Colonic mucosa (tissue), 4 donors: ENCODE data around the gene RASGRP3. TPM values are rescaled to one million over a fixed set of nuclear protein-coding genes. Genes with fewer than 3 reads are reported as not detected.

Experiments used
- DNase-seq: peaks from one replicate; pipeline ENCODE4 v3.0.0-alpha.2; 2020
- H3K27ac ChIP-seq: fragments of 200-600 bp; one replicate; pipeline ENCODE4 v1.8.0; 2021
- H3K27me3 ChIP-seq: fragments of 200-600 bp; one replicate; pipeline ENCODE4 v1.8.0; 2021
- H3K36me3 ChIP-seq: fragments of 200-600 bp; one replicate; pipeline ENCODE4 v1.8.0; 2021
- H3K4me1 ChIP-seq: fragments of 200-600 bp; one replicate; pipeline ENCODE4 v1.8.0; 2021; ENCODE audit warnings: mild to moderate bottlenecking
- H3K4me3 ChIP-seq: fragments of 200-600 bp; one replicate; pipeline ENCODE4 v1.8.0; 2021
- H3K9ac ChIP-seq, 2 donors: one replicate each; pipeline ENCODE4 v1.7.0; 2013; ENCODE audit warnings: control low read depth in 2 of 2, low read depth in 2 of 2, low read length in 2 of 2
- H3K9me3 ChIP-seq: fragments of 200-600 bp; one replicate; pipeline ENCODE4 v1.8.0; 2021
- CTCF ChIP-seq: fragments of 200-600 bp; IDR thresholded peaks from one replicate; pipeline ENCODE4 v1.8.0; 2022; ENCODE audit warnings: antibody characterized with exemption, mild to moderate bottlenecking
- intact Hi-C: fragments of 100-400 bp; cut with DNase I; formaldehyde crosslinking; loops from one replicate; pipeline ENCODE4 v1.14.1; 2022
- total RNA-seq, 2 donors: library from RNA; stranded (reverse); fragmentation: NEBNext Ultra II Directional in 1 of 2; extraction: Animal tissue kit (Norgen Biotek cat#: 25700) in 1 of 2; gene quantifications; one replicate each; pipeline ENCODE4 v1.2.1, GENCODE V29; 2021
- donor health status: healthy.
- donor health status: DM: no; HTN: no; CAD: no.
- donor health status: DM: no; HTN: no; CAD: no.

RASGRP3 gene
- total RNA-seq, 2 donors from 2014 or later: 3.6 to 3.9 TPM

GRCh38 chr2:33586766-33587165 lies 110.3 kb downstream of the RASGRP3 start:
- no peak for DNase-seq
- Histone ChIP-seq H3K9ac (no peak overlapping the region), H3K36me3 (no peaks in the 10 kb centered on the region), H3K4me1 (no peaks in the 10 kb centered on the region), H3K27me3 (no peaks in the 10 kb centered on the region), H3K4me3 (no peak overlapping the region), H3K9me3 (no peaks in the 10 kb centered on the region), H3K27ac (no peak overlapping the region)
- TF ChIP-seq CTCF: no peak
- intact Hi-C loops: no loop called here

- Histone ChIP-seq H3K27me3 (no peaks in the 10 kb centered on the region), H3K9ac (no peak overlapping the region), H3K4me1 (no peaks in the 10 kb centered on the region), H3K4me3 (no peak overlapping the region), H3K9me3 (no peaks in the 10 kb centered on the region), H3K27ac (no peak overlapping the region), H3K36me3 (no peaks in the 10 kb centered on the region)
- TF ChIP-seq CTCF: no peak
- intact Hi-C loops: no loop called here
- no peak for DNase-seq
Observed at GRCh38 chr2:33588232-33588631, 111.8 kb downstream of the RASGRP3 start.

GRCh38 chr2:33589444-33589843 lies 113.0 kb downstream of the RASGRP3 start:
- intact Hi-C loops: no loop called here
- no peak for TF ChIP-seq CTCF
- H3K36me3 ChIP-seq: no peaks in the 10 kb centered on the region
- DNase-seq: no peak
- H3K27ac ChIP-seq: no peak overlapping the region
- H3K9me3 ChIP-seq: no peaks in the 10 kb centered on the region
- no peak overlapping the region for H3K4me3 ChIP-seq
- H3K27me3 ChIP-seq: no peaks in the 10 kb centered on the region
- no peak overlapping the region for H3K9ac ChIP-seq
- H3K4me1 ChIP-seq: no peaks in the 10 kb centered on the region

DNA sequence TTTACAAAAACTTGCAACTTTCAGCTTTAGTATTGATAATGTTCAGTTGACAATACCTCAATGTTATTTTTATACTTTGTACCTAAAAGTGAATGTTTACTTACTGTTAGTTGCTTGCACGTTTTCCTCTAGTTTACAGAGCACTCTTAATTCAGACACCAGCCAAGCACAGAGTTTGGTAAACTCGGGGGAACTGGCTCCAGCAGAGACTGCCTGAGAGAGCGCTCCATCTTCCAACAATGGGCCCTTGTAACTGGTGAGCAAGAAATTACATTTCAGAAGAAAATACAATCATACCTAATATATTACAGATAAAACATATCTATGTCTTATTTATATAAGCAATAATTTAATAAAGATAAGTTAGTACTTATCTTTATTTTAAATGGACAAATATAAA lies 118.9 kb downstream of the RASGRP3 start:
- Histone ChIP-seq H3K27ac (no peak overlapping the region), H3K9ac (no peak overlapping the region), H3K4me1 (peaks cover 3% of the 10 kb centered on the region), H3K36me3 (no peaks in the 10 kb centered on the region), H3K9me3 (no peaks in the 10 kb centered on the region), H3K4me3 (no peak overlapping the region), H3K27me3 (no peaks in the 10 kb centered on the region)
- no peak for TF ChIP-seq CTCF
- intact Hi-C loops: no loop called here
- DNase-seq: no peak

DNA sequence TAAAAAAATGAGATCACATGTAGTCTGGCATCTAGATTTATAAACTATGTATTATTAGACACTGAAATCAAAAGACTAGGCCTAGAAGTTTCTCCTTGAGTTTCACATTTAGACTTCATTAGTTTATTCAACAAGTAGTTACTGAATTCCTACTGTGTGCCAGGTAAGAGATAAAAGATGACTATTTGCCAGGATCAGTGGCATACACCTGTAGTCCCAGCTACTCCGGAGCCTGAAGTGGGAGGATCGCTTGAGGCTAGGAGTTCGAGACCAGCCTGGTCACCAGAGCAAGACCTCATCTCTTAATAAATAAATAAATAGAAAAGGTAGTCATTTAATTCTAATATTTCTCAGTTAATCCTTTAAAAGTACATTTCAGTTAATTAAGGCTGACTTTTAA lies 120.6 kb downstream of the RASGRP3 start:
- no peak for TF ChIP-seq CTCF
- H3K27me3 ChIP-seq: no peaks in the 10 kb centered on the region
- H3K9me3 ChIP-seq: no peaks in the 10 kb centered on the region

More for the DNA sequence above, 120.6 kb downstream of the RASGRP3 start:
- Histone ChIP-seq H3K36me3 (no peaks in the 10 kb centered on the region), H3K4me3 (no peak overlapping the region), H3K27ac (no peak overlapping the region), H3K4me1 (peaks cover 3% of the 10 kb centered on the region), H3K9ac (no peak overlapping the region)
- intact Hi-C loops: no loop called here
- DNase-seq: no peak
